Measurements from ENCODE around the gene MBD5. TPM values are rescaled to one million over a fixed set of nuclear protein-coding genes. Genes with fewer than 3 reads are reported as not detected.
"Not testable (repeated sequence)": the region's sequence is repeated elsewhere in the genome, so short reads cannot be mapped to it uniquely, and the experiment has no call there.

Gene MBD5
- total RNA-seq (2014; rRNA removed; shearing (Covaris generic)), result 6.1 and 11.4 TPM in 2 replicates

DNA sequence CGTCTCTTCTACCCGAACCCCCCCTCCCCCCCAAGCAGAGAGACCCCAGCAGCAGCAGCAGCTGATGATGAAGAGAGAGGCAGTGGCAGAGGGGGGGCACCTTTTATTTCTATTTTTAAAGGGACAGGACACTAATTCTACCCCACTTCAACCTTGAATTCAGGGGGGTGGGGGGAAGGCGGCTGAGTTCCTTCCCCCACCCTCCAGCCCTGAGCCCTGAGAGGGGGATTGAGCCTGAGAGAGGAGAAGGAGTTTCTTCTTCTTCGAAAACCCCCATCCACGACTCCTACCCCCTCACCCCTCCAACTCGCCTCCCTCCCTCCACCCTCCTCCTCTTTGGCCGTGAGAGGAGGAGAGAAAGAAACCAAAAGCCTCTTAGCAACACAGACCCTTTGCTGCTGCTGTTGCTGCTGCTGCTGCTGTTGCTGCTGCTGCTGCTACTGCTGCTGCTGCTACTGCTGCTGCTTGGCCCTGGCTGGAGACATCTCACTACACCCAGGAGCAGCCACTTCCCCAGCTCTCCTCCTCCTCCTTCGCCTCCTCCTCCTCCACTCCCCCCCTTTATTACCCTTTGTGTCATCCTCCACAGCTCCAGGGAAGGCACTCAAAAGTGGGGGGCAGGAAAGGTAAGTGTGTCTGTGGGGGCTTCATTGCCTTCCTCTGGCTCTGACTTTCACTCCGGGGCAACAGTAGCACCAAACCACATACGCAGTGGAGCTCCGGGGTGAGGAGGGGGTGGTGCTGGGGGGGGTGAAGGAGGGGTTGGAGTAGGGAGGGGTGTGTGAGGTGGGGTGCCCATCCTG is at the start of gene MBD5:
MBD5 (plus strand) TSS at position 33 of the 803 bp plus-strand sequence.
- DNase-seq (ENCODE audit: low read depth), result peak; percentile 49

DNA sequence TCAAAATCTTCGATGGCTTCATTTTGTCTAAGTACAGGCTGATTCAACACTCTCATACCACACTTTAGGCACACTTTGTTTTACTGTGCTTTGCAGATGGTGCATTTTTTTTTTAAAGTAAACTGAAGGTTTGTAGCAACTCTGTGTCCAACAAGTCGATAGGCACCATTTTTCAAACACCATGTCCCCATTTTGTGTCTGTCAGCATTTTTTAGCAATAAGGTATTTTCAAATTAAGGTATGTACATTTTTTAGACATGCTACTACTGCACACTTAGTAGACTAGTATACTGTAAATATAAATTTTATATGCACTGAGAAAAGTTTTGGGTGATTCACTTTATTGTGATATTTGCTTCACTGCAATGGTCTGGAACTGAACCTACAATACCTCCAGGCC is 44.8 kb upstream of the MBD5 start:
- DNase-seq (ENCODE audit: low read depth), result no peak

DNA sequence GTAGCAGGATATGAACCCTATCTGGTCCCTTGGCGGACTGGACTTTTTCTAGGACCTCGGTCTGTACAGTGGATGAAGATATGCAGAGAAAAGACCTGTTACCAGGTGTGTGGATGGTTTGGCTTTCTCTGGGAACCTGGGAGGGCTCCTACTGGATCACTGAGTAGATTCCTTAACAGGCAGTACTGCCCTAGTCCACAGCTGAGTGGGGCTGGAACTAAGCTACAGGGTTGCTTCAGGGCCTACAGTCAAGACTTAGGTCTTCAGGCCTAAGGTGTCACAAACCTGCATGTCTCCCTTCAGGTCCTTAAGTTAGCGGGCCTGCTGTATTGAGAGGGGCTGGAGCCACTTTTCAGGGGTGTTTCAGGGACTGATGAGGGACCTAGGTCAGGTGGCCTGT is 43.2 kb upstream of the MBD5 start:
- DNase-seq (ENCODE audit: low read depth), result no peak

DNA sequence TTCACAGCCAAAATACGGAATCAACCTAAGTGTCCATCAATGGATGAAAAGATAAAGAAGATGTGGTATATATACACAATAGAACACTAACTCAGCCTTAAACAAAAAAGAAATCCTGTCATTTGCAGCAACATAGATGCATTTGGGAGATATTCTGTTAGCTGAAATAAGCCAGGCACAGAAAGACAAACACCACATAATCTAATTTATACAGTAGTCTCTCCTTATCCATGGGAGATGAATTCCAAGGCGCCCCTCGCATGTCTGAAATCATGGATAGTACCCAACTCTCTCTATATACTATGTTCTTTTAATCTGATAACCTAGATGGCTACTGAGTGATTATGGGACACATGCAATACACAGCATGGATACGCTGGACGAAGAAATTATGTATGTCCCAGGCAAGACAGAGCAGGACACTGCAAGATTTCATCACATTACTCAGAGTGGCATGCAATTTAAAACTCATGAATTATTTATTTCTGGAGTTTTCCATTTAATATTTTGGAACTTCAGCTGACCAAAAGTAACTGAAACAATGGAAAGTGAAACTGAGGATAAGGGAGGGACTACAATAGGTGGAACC is 39.9 kb upstream of the MBD5 start:
- DNase-seq (ENCODE audit: low read depth), result peak; percentile 18

DNA sequence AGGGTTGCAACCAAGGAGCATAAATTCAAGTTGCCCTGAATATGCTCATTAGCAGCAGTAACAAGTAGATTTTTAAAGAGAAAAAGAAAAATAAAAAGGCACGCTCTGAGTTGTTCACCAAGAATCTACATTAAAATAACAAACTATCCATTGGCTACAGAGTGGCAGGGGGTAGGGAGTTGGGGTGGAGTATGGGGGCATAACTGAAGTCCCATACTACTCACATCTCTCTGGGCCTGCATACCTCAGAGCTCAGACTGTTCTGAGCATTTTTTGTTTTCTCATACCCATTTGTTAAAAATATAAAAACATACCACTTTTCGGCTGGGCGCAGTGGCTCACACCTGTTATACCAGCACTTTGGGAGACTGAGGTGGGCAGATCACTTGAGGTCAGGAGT is 31.8 kb upstream of the MBD5 start:
- DNase-seq (ENCODE audit: low read depth), result no peak

DNA sequence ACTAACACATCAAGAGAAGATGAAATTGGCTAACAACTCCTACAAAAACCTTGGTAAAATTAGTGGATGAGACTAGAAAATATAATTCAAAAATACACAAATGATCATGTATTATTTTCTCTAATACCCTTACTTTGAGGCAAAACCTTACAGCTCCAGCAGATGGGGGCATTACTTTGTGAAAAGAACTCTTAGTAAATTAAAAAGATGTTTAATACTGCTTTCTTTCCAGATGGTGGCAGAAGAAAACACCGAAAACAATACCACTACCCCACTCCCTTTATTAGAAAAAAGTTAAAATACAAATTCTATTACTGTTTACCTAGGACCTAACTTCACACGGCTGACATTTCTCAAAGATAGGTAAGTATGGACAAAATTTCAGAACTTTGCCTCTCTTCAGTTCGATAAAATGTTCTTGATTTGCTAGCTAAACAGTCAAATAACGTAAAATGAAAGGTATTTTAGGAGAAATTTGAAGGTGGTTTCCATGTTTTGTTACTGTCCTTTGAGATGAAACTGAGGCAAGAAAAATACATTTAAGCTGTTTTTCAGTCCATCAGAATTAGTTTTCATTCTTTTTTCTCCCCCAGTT is 31.0 kb upstream of the MBD5 start:
- peak; percentile 42 for DNase-seq (ENCODE audit: low read depth)

DNA sequence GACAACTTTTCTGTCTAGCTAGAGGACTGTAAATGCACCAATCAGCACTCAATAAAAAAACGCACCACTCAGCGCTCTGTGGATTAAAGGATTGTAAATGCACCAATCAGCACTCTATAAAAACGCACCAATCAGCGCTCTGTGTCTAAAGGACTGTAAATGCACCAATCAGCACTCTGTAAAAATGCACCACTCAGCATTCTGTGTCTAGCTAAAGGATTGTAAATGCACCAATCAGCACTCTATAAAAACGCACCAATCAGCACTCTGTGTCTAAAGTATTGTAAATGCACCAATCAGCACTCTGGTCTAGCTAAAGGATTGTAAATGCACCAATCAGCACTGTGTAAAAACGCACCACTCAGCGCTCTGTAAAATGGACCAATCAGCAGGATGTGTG is 25.9 kb upstream of the MBD5 start:
- not testable (repeated sequence) for DNase-seq (ENCODE audit: low read depth)

DNA sequence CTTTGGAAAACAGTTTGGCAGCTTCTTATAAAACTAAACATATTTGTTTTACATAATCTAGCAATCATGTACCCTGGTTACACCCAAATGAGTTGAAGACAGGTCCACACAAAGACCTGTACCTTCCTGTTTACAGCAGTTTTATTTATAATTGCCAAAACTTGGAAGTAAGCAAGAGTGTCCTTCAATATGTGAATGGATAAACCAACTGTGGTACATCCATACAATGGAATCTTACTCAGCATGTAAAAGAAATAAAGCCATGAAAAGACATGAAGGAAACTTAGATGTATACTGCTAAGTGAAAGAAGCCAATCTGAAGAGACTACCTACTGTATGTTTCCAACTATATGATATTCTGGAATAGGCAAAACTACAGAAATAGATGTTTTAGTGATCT is 24.1 kb upstream of the MBD5 start:
- no peak for DNase-seq (ENCODE audit: low read depth)

DNA sequence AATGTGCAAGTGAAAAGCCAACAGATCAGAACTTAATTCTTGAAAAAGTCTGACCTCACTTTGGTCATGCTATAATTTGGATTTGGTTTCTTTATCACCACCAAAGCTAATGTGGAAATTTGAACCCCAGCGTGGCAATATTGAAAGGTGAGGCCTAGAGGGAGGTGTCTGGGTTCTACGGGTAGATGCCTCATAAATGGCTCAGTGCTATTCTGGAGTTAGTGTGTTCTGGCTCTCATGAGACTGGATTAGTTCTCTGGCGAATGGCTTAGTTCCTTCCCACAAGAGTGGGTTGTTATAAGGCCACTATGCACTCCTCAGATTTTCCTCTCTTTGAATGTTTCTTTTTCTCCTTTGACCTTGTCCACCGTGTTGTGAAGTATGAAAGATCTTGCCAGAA is 22.7 kb upstream of the MBD5 start:
- no peak for DNase-seq (ENCODE audit: low read depth)

DNA sequence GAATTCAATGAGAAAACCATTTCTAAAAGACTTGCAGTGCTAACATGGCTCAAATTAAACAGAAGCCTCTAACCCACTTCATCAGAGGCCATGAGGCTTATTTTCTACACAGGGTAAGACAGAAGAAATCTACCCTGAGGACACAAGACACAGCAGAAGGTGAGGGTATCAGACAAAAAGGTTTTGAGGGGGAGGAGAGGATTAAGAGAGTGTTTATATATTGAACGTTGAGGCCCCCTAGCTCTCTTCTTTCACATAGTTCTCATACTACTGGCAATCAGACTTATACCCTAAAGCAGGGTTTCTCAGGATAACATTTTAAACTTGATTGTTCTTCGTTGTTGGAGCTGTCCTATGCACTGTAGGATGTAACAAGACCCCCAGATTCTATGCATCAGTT is 21.8 kb upstream of the MBD5 start:
- DNase-seq (ENCODE audit: low read depth), result no peak

DNA sequence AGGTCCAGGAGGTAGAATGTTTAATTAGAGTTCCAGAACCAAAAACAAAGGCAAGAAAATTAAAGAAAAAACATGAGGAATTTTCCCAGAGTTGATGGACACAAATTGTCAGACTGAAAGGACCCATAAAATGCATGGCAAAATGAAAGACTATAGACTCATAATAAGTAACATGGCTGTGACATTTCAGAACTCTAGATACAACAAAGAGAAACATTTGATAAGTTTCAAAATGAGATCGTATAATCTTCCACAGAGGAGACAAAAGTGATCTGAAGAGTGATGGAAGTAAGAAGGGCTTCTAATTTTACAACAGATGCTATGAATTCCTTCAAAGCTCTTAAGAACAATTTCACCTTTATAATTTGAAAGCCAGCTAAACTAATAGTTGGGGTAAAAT is 20.8 kb upstream of the MBD5 start:
- DNase-seq (ENCODE audit: low read depth), result no peak

DNA sequence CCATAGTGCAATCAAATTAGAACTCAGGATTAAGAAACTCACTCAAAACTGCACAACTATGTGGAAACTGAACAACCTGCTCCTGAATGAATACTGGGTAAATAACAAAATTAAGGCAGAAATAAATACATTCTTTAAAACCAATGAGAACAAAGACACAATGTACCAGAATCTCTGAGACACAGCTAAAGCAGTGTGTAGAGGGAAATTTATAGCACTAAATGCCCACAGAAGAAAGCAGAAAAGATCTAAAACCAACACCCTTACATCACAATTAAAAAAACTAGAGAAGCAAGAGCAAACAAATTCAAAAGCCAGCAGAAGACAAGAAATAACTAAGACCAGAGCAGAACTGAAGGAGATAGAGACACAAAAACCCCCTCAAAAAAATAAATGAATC is 18.5 kb upstream of the MBD5 start:
- not testable (repeated sequence) for DNase-seq (ENCODE audit: low read depth)

DNA sequence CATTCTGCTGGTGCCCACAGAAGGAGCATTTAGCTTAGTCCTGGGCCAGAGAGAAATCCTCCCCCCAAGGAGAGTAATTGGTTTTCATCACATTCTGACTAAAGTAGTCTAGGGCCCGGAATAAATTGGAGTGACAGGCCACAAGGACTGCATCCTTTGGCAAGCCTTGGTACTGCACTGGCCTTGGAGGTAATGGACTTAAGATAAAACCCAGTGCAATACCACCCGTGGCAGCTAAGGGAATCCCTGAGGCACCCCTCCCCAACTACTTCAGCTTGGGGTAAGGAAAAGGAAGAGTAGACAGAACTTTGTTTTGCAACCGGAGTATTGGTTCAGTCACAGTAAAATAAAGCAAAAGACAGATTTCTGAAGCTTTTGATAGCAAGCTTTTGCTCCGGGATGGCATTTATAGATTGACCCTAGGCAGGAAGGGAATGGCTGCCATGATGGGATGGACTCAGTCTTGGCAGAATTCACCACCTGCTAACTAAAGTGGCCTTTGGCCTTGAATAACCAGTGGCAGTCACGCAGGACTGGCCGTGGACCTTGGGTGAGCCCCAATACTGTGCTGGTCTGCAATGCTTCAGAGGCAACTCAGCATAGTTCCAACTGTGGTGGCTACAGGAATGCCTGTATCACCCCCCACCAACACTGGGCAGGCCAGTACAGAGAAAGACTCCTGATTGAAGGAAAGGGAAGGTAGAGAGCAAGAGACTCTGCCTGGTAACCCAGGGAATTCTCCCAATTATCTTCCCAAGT is 14.5 kb upstream of the MBD5 start:
- no peak for DNase-seq (ENCODE audit: low read depth)

DNA sequence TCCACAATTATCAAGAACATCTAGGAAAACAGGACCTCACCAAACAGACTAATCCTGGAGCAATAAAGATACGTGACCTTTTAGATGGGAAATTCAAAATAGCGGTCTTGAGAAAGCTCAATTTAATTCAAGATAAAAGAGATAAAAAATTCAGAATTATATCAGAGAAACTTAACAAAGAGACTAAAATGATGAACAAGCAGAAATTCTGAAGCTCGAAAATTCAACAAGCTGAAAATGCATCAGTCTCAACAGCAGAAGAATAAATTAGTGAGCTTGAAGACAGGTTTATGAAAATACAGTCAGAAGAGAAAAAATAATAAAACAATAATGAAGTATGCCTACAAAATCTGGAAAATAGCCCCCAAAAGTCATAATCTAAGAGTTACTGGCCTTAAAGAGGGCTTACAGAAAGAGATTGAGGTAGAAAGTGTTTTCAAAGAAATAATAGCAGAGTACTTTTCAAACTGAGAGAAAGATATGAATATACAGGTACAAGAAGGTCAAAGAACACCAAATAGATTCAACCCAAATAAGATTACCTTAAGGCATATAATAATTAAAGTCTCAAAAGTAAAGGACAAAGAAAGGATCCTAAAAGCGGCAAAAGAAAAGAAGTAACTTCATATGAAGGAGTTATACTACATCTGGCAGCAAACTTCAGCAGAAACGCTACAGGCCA is 13.5 kb upstream of the MBD5 start:
- DNase-seq (ENCODE audit: low read depth), result no peak

DNA sequence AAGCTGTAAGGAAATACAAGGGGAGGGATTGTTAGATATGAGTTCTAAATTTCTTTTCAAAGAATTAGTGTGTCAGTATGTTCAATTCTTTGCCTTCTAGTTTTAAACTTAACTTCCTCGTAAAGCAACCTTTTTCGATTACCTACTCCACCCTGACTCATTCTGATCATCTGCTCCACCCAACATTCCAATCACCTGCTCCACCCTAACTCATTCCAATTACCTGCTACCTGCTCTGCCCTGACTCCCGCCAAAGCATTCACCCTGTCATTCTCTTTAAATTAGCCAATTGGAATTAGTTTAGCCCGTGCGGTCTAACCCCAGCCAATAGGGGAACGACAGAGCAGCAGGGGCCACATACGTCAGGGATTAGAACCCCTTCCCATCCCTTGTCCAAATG is 12.5 kb upstream of the MBD5 start:
- not testable (repeated sequence) for DNase-seq (ENCODE audit: low read depth)

DNA sequence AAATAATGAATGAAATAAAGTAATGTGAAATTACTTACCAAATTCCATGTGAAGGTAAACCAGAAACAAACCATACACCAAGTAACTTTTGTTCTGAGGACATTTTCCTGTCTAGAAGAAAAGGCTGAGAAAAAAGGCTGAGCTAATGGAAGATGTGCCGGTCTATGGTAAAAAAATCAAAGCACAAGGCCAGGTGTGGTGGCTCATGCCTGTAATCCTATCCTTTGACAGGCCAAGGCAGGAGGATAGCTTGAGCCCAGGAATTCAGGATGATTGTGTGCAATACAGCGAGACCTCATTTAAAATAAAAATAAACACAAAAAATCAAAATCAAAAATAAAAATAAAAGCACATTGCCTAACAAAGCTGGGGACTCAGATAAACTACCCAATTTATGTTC is 7.0 kb upstream of the MBD5 start:
- no peak for DNase-seq (ENCODE audit: low read depth)

DNA sequence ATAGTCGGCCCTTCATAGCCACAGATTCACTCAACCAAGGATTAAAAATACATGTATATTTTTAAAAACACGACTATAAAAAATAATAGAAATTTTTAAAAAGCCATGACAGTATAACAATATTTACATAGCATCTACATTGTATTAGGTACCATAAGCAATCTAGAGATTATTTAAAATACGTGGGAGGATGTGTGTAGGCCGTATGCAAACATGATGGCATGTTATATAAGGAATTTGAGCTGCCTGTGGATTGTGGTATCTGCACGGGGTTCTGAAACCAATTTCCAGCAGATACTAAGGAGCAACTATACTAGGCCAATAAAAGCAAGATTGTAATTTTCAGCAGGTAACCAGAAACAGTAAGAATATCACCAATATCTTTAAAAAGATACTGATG is 6.3 kb upstream of the MBD5 start:
- DNase-seq (ENCODE audit: low read depth), result no peak

DNA sequence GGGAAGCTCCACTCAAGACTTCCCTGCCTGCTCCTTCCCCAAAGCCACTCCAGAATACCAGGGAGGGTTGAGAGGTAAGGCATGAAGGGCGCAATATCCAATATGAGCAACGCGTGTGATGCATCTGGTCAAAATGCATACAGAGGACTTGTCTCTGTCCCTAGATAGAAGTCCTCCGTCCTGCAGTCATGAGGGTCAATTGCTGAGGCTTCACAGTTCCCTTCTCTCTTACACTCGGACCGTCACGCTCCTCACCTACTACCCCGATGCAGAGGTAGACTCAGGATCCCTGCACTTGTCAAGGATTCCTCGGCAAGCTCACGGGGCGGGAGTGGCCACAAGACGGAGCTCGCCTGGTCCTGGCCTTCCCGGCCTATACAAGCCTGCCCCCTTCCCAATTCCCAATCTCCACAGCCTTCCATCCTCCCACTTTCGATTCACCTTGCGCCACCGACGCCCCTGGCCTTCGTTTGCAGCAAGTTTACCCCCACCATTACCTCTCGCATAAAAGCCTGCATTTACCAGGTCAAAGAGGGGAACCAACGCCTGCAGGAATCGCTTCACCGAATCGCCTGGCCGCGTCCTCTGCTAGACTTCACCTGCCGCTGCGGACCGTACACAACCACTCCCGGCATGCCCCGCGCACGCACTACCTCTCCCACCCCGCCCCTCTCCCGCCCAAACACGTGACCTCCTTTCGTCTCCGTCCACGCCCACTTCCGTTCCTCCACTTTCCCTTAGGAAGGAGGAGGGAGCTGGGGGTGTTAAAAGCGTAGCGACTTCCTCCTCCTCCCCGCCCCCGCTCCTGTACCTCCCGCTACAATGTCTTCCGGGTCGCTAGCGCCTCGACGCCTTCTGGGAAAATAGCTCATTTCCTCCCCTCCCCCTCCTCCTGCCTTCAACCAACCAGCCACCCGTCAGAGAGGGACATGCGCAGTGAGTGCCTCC is 506 bp upstream of the MBD5 start, which contains the start of gene ORC4:
ORC4 (minus strand) TSS at position 627 of the 948 bp plus-strand sequence. CDS start 44,779 bp downstream, outside the sequence.
- DNase-seq (ENCODE audit: low read depth), result peak; percentile 99

DNA sequence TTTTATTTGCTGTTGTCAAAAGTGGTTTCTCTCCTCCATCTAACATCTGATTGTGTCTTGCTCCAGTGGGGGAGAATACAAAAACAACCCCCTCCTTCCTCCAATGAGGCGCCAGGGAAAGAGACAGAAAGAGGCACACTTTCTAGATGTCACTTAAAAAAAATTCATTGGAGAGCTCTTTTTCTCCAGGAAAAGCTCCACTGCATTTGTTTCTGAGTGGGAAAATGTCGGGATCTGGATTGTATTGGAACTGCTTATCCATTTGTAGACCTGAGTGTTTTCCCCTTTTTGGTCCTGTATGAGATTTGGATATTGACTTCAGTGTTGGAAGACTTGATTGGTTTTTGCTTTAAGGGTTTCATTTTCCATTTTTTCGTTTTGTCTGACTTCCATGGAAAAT is 995 bp downstream of the MBD5 start:
- DNase-seq (ENCODE audit: low read depth), result peak; percentile 14

DNA sequence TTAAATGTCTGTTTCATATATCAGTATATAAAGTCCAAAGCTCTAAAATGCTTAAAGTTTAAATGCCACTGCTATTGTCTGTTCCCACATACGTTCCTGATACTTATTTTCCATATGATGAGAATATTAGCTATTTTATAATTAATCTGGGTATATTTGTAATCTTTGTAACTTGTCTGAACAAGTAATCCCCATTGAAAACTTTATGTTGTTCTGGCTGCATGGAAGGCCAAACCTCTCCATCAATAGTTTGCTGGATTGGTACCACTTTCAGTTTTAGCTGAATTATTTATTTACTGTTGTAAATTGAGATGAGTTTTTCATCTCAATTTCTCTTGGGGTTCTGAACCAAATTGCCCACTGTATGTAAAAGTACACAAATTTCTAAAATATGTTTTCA is 1.5 kb downstream of the MBD5 start:
- DNase-seq (ENCODE audit: low read depth), result no peak

DNA sequence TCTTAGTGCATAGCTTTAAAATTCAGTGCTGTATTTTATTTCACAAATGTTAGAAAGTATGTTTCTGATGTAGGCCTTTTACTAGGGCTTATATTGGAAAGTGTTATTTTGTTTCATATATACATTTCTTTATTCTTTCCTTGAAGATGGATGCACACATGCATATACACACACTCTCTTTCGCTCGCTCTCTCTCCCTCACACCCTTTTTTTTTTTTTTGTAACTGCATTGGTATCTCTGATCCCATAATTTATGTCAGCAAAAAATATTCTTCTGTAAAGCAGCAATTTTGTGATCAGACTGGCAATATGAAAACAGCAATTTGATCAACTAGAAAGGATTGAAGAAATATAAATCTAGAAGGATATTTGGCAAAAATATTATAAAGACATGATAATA is 2.0 kb downstream of the MBD5 start:
- DNase-seq (ENCODE audit: low read depth), result no peak

Data from M059J (cell line).